ENCODE data around the gene DNAJC1.

DNA sequence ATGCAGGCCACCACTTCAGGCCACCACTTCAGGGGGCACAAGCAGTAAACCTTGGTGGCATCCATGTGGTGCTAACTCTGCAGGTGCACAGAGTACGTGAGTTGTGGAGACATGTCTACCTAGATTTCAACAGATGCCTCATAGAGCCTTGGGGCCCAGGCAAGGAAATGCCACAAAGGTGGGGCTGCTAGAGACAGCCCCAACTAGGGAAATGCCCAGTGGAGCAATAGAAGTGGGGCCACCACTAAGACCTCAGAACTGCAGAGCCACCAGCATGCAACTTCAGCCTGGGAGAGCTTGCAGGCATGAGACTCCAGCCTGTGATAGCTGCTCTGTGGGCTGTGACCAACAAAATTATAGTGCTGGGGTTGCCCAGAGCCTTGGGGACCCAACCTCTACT, 107.6 kb downstream of the DNAJC1 start:
- TF ChIP-seq, protein P1, sequence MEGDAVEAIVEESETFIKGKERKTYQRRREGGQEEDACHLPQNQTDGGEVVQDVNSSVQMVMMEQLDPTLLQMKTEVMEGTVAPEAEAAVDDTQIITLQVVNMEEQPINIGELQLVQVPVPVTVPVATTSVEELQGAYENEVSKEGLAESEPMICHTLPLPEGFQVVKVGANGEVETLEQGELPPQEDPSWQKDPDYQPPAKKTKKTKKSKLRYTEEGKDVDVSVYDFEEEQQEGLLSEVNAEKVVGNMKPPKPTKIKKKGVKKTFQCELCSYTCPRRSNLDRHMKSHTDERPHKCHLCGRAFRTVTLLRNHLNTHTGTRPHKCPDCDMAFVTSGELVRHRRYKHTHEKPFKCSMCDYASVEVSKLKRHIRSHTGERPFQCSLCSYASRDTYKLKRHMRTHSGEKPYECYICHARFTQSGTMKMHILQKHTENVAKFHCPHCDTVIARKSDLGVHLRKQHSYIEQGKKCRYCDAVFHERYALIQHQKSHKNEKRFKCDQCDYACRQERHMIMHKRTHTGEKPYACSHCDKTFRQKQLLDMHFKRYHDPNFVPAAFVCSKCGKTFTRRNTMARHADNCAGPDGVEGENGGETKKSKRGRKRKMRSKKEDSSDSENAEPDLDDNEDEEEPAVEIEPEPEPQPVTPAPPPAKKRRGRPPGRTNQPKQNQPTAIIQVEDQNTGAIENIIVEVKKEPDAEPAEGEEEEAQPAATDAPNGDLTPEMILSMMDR (IDR thresholded peaks at IDR 0.05) = no peak
- no peak for TF ChIP-seq POLR2A (IDR thresholded peaks at IDR 0.05)
